ENCODE results near the gene WWTR1.

The WWTR1 gene

DNA sequence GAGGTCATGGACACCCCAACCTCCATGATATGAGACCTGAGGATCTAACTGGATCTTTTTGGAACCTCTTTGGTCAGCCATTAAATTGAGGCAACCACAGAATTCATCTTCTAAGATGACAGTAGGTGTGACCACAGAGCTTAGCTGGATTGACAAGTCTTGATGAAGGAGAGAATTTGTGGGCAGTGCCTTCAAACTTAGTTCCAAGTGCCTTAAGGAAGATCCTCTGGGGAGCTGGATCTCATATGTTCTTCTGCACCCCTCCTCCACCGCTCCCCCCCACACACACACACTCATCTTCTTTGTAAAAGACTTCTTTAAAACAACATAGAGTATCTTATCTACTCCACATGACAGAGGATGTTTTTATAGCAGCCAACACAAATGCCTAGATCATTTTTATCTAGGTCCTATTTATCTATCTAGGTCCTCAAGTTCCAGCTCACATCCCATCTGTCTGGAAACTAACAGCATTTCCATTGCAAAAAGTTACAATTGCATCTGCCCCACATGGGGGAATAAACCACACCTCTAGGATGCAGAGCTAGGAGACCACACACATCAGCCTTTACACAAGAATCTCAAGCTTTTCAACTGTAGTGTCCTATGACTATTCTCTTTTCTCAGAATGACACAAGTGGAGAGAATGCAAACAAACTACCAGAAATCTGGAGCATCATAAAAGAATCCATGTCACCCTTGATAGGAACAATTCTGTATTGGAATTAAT, 37.4 kb downstream of the WWTR1 start:
- DNase-seq, result no peak

GRCh38 chr3:149619136-149619535, 38.7 kb downstream of the WWTR1 start:
- DNase-seq, result no peak

- DNase-seq, result no peak
Observed at GRCh38 chr3:149618151-149619123, 39.4 kb downstream of the WWTR1 start.

DNA sequence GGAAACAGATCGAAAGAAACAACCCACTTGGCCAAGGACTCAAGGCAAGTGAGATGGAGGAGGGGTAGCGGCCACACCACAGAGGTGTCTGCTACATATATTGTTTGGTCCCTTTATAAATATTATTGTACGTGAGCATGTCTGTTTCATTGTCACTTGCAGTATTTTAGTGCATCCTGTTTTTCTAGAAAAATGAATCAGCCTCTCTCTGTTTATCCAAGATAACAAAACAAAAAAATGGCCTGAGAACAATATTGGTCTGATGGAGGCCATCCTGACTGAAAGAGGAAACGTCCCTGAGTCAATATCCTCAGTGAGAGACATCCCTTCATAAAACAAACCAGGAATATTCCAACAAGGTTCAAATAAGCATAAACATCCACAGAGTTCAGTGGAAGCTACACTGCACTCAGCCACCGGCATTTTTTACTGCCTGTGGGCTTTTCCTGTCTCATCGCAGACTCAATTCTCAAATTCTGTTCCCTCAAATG, 42.0 kb downstream of the WWTR1 start:
- DNase-seq, result no peak

DNA sequence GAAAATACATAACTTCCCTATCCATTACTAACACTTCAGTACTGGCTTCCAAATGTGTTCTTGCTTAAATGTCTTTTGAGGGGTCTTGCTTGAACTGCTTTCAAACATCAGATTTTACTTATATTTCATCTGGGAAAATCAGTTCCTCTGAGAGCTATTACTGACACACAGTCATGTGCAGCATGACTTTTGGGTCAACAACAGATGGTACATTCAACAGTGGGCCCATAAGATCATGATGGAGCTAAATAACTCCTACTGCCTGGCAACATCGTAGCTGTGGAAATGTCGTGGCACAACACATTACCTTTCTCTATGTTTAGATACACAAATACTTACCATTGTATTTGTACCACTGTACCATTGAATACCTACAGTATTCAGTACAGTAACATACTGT, 43.8 kb downstream of the WWTR1 start:
- DNase-seq, result no peak

- DNase-seq, result no peak
Observed at GRCh38 chr3:149612456-149612855, 45.4 kb downstream of the WWTR1 start.

DNA sequence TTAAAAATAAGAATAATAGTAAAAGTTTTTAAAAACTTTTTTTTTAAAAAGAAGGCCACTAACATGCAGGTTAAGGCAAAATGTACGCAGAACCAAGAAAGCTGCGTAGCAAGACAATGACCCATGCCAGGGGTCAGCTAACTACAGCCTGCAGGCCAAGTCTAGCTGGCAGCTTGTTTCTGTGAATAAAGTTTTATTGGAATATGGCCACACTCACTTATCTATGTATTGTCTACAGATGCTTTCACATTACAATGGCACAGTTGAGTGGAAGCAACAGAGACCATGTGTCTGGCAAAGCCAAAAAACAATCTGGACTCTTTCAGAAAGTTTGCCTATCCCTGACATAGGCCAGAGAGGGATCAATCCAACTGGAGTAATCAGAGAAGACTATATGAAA, 46.7 kb downstream of the WWTR1 start:
- DNase-seq, result no peak

- no peak for DNase-seq
Observed at GRCh38 chr3:149610351-149611105, 47.3 kb downstream of the WWTR1 start.

DNA sequence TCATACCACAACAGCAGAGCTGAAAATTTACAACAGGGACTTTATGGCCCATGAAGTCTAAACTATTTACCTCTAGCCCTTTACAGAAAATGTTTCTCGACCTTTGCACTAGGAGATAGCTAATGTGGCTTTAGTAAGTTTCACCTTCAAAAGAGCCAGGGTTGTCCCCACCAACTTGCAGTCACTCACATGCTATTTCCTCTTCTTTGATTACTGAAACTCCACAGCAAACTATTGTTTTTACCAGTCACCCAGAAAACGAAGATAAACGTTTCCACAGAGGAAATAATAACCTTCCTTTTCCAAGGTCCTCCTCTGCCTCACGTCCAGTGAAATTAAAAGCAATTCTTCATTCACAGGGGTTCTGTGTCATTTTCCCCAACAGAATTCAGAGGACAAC, 48.2 kb downstream of the WWTR1 start:
- DNase-seq, result no peak

- no peak for DNase-seq
Observed at GRCh38 chr3:149608987-149609386, 48.8 kb downstream of the WWTR1 start.

GRCh38 chr3:149605902-149606301, 51.9 kb downstream of the WWTR1 start:
- no peak for DNase-seq

GRCh38 chr3:149604125-149604875, 53.5 kb downstream of the WWTR1 start:
- no peak for DNase-seq

DNA sequence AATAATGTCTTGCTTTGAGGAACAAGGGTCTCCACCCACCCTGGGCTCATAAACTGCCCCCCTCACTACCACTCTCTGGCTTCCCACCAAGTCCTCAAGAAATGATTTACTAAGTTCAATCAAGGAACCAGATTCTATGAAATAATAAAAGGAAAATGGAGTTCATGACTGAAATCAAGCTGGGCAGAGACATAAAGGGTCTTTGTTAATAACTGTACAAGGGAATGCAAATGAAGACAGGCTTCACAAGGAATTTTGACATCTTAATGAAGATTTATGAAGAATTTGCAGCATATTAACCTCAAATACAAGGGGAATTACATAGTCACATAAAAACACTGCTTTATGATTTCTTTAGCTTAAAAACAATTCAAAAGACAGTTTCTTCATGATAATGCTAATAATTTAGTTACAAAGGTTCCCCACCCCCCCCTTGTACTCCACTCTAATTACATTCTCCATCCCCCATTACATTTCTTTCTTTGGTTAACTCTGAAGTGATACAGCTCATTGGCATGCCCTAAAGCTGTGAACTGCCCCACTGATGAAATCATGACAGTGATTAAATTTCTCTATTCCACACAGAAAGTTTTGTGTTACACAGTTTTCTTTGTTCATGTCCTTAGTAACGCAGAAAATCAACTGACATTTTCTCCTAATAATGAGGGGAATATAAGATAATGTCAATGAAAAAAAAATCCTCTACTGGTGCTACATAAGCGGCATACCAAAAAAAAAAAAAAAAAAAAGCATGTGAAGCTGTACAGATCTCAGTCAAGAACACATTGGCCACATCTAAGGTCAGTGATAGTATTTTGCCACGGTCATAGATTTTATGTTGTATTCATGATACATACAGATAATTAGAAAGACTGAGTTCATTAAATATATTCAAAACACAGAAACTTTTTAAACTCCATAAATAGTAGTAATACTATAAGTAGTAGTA, 54.4 kb downstream of the WWTR1 start:
- DNase-seq, result no peak

- DNase-seq, result no peak
Observed at GRCh38 chr3:149600634-149601033, 57.2 kb downstream of the WWTR1 start.

DNA sequence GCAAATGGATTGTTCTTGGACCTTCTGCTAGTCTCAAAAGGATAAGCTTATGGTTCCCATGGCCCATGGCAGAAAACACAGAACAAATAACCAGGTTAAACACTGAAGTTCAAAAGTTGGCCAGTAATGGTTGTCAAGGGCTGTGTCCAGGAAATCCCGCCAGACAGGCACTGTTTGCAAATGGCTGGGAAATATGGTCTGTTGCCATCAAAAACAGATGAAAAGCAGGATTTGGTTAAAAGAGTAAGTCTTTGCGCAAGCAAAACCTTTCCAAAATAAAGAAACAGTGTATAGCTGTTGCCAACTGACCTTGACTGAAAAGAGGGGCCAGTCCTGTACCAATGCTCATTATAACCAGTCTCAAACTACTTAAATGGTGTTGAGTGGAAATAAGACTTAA, 58.6 kb downstream of the WWTR1 start:
- DNase-seq, result no peak

DNA sequence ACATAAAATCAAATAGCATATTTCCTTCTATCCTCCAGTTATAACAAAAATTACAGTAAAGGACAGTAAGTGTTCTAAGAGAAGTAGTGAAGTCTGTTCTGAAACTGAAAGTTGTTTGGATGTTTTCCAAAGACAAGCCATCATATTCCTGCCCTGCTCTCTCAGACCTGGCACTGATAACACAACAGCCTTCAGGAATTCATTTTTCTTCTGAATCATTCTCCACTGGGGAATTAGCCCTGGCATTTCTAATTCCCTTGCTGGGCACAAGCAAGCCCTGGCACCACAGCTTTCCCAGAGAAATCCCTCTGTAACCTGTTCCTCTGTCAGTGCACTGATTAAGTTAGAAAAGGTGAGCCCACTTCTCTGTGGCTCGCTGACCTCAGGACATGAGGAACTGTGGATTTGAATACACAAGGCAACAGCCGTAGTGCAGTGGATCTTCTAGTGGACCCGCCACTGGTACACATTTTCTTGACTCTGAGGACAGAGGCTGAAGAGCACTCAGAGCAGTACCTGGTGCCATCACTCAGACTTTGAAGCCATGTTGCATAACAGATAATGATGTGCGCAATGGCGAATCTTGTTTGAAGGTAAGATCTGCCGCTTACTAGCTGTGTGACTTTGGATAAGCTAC, 61.6 kb downstream of the WWTR1 start:
- DNase-seq, result no peak

DNA sequence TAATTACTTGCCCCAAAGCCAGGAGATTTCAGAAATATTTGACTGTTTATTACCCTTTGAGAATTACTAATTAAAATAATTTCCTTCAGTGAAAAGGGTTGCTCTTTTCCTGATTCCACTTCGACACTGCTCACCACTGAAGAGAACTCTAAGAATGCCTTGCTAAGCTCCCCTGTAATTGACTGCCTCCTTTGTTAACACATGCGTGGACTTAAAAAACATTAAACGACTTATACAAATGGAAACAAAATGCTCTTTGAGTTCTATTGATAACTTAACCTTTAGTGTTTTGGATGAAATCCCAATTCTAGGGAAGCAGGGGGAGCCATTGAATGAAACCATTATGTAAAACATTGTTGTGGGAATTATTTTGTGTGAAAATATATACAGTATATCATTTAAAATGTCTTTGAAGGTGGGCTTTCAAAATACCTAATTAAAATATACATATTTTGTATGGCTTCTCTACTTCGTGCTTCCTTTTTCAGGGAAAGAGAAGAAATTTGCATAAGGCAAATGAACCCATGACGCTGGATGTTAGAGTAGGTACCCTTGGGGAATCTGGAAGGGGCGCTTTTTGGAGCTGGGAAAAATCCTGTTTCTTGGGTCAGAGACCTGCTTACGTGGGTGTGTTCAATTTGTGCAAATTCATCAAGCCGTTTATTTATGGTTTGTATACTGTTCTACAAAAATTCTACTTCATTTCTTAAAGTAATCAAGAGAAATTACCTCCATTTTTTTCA, 64.2 kb downstream of the WWTR1 start:
- DNase-seq, result no peak

GRCh38 chr3:149592758-149593240, 65.0 kb downstream of the WWTR1 start:
- no peak for DNase-seq

GRCh38 chr3:149590691-149591441, 67.0 kb downstream of the WWTR1 start:
- no peak for DNase-seq

All from DMS79 (cell line).